Activated CD4-positive, alpha-beta T cell treated with anti-CD3 and anti-CD28 coated beads for 24 hours (primary cell): Measurements from ENCODE around the gene TTC34.
"Not testable (repeated sequence)": the region's sequence is repeated elsewhere in the genome, so short reads cannot be mapped to it uniquely, and the experiment has no call there.

Experiments
- DNase-seq, 2 donors: peaks; one replicate each; pipeline ENCODE4 v3.0.0-alpha.2; 2020; ENCODE audit warnings: low read depth in 2 of 2

TTC34 gene

DNA sequence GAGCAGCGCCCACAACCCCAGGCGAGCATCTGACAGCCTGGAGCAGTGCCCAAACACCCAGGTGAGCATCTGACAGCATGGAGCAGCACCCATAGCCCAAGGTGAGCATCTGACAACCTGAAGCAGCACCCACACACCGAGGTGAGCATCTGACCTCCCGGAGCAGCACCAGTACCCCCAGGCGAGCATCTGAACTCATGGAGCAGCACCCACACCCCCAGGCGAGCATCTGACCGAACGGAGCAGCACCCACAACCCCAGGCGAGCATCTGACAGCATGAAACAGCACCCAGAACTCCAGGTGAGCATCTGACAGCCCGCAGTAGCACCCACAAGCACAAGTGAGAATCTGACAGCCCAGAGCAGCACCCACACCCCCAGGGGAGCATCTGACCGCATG, 129.8 kb downstream of the TTC34 start:
- DNase-seq = not testable (repeated sequence)

DNA sequence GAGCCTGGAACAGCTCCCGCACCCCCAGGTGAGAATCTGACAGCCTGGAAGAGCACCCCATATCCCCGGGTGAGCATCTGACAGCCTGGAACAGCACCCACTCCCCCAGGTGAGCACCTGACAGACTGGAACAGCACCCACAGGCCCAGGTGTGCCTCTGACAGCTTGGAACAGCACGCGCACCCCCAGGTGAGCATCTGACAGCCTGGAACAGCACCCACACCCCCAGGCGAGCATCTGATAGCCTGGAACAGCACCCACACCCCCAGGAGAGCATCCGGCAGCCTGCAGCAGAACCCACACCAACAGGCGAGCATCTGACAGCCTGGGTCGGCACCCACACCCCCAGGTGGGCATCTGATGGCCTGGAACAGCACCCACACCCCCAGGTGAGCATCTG, 141.7 kb downstream of the TTC34 start:
- not testable (repeated sequence) for DNase-seq

DNA sequence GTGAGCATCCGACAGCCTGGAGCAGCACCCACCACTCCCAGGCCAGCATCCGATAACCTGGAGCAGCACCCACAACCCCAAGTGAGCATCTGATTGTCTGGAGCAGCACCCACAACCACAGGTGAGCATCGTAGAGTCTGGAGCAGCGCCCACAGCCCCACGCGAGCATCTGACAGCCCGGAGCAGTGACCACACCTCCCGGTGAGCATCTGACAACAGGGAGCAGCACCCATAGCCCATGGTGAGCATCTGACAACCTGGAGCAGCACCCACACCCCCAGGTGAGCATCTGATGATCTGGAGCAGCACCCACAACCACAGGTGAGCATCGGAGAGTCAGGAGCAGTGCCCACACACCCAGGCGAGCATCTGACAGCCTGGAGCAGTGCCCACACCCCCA, 143.6 kb downstream of the TTC34 start:
- not testable (repeated sequence) for DNase-seq

DNA sequence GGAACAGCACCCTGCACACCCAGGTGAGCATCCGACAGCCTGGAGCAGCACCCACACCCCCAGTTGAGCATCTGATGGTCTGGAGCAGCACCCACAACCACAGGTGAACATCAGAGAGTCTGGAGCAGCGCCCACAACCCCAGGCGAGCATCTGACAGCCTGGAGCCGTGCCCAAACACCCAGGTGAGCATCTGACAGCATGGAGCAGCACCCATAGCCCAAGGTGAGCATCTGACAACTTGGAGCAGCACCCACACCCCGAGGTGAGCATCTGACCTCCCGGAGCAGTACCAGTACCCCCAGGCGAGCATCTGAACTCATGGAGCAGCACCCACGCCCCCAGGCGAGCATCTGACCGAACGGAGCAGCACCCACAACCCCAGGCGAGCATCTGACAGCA, 144.4 kb downstream of the TTC34 start:
- DNase-seq = not testable (repeated sequence)

DNA sequence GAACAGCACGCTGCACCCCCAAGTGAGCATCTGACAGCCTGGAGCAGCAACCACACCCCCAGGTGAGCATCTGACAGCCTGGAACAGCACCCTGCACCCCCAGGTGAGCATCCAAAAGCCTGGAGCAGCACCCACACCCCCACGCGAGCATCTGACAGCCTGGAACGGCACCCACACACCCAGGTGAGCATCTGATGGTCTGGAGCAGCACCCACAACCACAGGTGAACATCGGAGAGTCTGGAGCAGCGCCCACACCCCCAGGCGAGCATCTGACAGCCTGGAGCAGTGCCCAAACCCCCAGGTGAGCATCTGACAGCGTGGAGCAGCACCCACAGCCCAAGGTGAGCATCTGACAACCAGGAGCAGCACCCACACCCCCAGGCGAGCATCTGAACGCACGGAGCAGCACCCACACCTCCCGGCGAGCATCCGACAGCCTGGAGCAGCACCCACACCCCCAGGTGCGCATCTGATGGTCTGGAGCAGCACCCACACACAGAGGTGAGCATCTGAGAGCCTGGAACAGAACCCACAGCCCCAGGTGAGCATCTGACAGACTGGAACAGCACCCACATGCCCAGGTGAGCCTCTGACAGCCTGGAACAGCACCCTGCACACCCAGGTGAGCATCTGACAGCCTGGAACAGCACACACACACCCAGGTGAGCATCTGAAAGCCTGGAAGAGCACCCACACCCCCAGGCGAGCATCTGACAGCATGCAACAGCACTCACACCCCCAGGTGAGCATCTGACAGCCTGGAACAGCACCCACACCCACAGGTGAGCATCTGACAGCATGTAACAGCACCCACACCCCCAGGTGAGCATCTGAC, 145.7 kb downstream of the TTC34 start:
- not testable (repeated sequence) for DNase-seq

DNA sequence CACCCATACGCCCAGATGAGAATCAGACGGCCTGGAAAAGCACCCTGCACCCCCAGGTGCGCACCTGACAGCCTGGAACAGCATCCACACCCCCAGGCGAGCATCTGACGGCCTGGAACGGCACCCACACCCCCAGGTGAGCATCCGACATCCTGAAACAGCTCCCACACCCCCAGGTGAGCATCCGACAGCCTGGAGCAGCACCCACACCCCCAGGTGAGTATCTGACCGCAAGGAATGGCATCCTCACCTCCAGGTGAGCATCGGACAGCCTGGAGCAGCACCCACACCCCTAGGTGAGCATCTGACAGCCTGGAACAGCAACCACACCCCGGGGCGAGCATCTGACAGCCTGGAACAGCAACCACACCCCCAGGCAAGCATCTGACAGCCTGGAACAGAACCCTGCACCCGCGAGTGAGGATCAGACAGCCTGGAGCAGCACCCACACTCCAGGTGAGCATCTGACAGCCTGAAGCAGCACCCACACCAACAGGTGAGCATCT, 147.0 kb downstream of the TTC34 start:
- DNase-seq = not testable (repeated sequence)

DNA sequence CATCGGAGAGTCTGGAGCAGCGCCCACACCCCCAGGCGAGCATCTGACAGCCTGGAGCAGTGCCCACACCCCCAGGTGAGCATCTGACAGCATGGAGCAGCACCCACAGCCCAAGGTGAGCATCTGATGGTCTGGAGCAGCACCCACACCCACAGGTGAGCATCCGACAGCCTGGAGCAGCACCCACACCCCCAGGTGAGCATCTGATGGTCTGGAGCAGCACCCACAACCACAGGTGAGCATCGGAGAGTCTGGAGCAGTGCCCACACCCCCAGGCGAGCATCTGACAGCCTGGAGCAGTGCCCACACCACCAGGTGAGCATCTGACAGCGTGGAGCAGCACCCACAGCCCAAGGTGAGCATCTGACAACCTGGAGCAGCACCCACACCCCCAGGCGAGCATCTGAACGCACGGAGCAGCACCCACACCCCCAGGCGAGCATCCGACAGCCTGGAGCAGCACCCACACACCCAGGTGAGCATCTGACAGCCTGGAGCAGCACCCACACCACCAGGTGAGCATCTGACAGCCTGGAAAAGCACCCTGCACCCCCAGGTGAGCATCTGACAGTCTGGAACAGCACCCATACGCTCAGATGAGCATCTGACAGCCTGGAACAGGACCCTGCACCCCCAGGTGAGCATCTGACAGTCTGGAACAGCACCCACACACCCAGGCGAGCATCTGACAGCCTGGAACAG, 147.6 kb downstream of the TTC34 start:
- not testable (repeated sequence) for DNase-seq

DNA sequence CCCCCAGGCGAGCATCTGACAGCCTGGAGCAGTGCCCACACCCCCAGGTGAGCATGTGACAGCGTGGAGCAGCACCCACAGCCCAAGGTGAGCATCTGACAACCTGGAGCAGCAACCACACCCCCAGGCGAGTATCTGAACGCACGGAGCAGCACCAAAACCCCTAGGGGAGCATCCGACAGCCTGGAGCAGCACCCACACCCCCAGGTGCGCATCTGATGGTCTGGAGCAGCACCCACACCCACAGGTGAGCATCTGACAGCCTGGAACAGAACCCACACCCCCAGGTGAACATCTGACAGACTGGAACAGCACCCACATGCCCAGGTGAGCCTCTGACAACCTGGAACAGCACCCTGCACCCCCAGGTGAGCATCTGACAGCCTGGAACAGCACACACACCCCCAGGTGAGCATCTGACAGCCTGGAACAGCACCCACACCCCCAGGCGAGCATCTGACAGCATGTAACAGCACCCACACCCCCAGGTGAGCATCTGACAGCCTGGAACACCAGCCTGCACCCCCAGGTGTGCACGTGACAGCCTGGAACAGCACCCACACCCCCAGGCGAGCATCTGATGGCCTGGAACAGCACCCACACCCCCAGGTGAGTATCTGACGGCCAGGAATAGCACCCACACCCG, 148.4 kb downstream of the TTC34 start:
- DNase-seq = not testable (repeated sequence)

DNA sequence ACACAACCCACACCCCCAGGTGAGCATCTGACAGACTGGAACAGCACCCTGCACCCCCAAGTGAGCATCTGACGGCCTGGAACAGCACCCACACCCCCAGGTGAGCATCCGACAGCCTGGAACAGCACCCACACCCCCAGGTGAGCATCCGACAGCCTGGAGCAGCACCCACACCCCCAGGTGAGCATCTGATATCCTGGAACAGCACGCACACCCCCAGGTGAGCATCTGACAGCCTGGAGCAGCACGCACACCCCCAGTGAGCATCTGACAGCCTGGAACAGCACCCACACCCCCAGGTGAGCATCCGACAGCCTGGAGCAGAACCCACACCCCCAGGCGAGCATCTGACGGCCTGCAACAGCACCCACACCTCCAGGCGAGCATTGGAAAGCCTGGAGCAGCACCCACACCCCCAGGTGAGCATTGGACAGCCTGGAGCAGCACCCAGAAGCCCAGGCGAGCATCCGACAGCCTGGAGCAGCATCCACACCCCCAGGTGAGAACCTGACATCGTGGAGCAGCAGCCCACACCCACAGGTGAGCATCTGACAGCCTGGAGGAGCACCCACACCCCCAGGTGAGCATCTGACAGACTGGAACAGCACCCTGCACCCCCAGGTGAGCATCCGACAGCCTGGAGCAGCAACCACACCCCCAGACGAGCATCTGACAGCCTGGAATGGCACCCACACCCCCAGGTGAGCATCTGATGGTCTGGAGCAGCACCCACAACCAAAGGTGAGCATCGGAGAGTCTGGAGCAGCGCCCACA, 149.2 kb downstream of the TTC34 start:
- not testable (repeated sequence) for DNase-seq

DNA sequence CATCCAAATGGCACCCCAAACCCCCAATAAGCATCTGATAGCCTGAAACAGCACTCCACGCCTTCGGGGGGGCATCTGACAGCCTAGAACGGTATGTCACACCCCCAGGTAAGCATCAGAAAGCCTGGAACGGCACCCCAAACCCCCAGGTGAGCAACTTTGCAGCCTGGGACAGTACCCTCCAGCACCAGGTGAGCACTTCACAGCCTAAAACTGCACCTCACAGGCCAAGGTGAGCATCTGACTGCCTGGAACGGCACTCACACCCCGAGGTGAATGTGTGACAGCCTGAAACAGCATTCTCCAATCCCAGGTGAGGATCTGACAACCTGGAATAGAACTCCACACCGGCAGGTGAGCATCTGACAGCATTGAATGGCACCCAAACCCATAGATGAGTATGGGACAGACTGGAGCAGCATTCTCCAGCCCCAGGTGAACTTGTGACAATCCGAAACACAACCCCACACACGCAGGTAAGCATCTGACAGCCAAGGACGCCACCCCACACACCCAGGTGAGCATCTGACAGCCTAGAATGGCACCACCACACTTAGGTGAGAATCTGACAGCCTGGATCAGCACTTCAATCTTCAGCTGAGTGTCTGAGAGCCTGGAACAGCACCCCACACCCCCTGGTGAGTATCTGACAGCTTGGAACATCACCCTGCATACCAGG, 150.4 kb downstream of the TTC34 start:
- DNase-seq = no peak

DNA sequence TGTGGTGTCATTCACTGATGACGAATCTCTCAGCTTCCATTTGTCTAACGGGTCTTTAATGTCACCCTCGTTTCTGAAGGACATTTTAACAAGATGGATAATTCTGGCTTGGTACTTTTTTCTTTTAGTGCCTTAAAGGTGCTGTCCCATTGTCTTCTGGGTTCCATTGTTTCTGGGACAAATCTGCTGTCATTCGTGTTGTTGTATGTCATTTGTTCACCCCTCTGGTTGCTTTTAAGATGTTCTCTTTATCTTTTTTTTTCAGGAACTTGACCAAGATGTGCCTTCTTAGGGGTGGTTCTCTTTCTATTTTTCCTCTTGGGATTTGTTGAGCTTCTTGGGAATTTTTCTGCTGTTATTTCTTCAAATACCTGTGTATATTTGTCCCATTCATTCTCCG, 154.7 kb downstream of the TTC34 start:
- DNase-seq = no peak

DNA sequence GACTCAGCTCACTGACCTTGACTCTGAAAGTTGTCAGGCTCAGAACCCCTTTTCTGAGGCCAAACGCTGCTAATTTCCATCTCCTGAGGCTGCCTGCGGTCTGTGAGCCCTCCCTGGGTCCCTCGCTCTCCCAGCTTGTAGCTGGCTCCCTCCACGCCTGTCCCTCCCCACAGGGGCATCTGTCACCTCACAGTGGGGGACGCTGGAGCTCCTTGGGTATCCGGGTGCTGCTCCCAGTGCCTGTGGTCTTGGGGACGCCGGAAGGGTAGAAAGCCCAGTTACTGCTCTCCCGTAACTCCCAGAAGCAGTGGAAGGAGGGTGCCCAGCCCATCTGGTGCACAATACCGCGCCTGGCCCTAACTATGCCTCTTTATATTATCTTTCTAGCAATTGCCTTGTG, 155.7 kb downstream of the TTC34 start:
- DNase-seq = no peak

DNA sequence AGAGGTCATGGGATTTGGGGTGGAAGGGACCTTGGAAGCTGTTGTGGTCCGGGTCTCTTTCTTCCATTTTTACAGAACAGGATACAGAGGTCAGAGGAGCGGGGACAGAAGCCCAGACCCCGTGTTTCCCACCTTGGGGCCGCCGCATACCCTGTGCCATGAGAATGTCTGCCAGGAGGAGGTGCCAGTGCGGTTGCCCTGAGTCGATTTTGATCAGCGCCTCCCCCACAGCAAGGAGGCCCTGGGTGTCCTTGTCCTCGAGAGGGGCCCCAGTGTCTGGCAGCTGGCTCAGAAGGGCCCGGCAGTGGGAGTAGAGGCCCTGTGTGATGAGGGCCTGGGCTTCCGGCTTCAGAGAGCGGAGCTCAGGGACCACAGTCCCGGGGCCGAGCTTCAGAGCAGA, 156.3 kb downstream of the TTC34 start:
- no peak for DNase-seq

DNA sequence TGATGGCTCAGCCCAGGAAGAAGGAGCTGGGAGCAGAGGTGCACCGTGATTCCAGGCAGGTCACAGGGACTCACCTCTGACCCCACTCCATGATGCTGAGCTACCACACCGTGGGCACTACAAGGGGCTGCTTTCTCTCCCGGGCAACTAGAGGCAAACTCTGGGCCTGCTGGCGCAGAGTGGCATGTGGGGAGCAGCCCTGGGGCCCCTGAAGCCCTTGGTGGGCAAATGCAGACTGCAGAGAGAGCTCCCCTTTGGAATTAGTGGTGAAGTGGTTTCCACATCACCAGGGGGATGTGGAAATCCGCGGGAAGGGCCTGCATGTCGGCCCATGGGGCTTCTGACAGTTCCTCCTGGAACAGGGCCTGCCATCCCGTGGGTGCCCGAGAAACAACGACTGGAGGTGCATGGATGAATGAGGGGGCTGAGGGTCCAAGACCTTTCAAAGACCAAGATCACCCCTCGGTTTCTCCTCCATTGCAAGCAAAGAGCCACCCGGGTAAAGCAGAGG, 156.8 kb downstream of the TTC34 start:
- DNase-seq = no peak

DNA sequence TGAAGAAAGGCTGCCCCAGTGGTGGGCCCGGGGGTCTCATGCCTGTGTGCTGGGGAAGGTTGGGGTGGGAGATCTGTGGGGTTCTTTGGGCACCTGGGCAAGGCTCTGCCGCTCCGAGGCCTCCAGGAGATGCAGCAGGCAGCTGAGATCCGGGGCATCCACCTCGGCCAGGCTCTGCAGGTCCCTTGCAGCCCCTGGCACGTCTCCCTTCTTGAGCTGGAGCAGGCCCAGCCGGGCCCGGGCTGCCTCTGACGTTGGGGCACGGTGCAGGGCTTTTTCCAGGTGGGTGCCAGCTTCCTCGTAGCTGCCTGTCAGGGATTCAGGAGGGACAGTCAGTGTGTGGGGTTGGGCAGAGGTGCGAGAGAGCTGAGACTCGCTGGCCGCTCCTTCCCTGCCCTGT, 157.3 kb downstream of the TTC34 start:
- DNase-seq = no peak

DNA sequence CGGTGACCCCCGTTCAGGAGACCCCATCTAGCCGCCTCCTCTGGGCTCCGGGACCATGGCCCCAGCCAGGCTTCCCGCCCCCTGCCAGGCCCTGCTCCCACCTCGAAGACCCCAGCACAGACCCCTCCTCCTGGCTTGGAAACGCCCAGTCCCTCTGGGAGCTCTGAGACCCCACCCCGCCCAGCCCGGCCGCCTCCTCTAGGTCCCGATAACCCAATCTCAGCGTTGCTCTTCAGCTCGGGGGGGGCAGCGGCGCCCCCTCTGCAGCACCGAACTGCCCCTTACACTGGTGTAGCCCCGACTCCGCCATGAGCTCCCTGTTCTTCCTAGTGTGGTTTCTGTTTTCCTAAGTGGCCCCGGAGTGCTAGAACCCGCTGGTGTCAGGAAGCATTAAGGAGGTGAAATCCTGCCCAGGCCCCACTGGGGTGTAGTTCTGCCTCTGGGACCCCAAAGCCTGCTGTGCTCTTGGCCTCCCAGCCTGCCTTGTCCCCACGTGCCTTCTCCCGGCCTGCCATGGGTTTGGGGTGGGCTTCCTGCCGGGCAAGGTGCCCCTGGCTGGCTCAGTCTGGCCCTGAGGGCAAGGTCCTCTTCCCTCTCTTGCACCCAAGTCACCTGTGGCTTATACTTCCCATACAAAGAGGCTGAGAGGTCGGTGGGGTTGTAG, 157.9 kb downstream of the TTC34 start:
- DNase-seq = no peak

DNA sequence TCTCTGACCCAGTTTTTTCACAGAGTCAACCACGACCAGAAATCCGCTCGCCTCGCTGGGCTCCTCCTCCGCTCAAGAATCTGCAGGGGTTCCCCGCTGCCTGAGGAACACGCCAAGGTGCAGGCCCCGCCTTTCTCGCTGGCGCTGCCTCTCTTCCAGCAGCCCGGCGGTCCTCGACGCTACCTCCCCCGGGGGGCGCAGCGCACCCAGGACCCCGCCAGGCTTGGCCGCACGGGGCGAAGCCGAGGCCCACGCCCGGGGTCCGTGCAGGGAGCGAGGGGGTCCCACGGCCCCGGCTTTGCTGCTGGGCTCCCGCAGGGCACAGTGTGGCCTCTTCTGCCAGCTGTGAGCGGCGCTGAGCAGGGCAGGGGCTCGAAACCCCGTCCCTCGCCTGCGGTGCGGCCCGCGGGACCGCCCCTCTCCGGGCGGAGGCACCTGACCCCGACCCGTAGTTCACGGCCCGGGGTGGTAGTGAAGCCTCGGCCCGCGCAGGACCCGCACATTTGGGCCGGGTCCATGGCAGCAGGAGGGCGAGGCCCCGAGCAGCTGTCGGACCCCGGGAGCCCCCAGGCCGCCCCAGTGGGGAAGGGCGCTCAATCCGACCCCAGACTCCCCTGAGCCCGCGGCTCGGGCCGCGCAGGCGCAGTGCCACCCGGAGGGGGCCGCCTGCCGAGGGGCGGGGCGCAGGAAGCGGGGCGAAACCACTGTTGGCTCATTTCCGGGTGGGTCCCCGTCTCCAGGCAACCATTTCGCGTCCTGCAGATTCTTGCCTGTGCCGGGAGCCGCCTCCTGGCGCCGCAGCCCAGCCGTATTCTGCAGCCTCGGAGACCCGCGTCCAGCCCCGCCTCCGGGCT, 158.7 kb downstream of the TTC34 start:
- peak; percentile 89 to 92 for DNase-seq

DNA sequence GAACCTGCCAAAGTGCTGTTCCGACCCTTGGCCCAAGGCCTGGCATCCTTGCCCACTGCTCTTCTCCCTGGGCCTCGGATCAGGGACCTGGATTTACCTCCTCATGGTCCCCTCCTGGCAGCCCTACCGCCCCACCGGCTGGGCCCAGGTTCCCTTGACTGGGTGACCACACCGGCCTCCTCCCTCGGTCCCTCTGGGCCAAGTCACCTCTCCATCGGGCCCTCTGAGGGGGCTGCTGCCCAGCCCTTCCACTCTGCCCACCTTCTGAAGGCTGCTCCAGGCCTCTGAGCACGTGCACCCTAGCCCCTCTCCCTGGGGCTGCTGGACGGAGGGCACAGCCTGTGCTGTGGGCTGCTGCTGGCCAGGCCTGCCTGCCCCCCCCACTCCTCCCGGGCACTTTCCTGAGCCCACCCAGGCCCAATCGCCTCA, 159.3 kb downstream of the TTC34 start:
- no peak for DNase-seq

DNA sequence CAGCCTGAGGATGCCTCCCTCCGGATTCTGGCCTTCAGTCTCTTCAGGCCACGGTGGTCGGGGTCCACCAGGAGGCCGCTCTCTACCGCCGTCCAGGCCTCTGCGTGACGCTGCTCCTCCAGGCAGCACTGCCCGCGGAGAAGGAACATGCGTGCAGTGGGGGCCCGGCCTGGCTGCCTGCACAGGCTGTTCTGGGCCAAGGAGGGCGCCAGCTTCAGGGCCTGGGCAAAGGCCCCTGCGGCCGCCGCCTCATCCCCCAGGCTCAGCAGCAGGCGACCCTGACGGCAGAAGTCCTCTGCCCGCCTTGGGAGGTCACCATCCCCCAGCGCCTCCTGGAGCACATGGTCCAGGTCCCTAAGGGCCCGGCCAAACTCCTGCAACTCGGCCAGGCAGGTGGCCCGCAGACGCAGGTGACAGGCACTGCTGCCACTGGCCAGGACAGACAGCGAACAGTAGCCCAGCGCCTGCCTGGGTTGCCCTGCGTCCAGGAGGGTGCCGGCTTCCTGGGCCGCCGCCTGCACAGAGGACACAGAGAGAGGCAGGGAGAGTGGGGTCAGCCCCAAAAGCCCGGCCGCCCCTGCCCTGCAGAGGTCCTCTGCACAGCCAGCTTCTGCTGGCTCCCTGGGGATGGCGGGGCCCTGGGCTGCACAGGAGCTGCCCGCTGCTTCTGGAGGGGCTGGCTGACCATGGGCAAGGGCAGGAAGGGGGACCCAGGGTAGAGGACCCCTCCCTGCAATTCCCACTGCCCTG, 159.9 kb downstream of the TTC34 start:
- DNase-seq = no peak
